HUDEP-2 (cell line): Measurements from ENCODE around the gene IFFO2.

Experiments
- DNase-seq, 76 experiments: peaks; one replicate each; lab custom pipeline; 2025; ENCODE audit not compliant: unreplicated experiment in 76 of 76; lab: John Stamatoyannopoulos, UW

Gene IFFO2

DNA sequence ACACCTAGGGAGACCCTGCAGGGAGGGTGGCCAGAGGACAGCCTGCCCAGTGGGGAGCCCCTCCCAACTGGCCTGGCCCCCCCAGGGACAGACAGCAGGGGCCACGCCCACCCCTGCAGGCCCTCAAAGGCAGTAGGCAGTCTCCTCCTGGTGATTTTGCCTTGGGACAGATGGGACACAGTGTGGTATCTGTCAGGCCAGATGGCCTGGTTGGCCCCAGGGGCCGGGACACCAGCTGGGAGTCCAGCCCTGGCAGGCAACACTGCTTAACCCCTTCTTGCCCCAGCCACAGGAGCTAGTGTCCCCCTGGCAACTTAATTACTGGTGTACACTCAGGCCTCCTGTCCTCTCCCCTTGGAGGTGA lies 17.8 kb downstream of the IFFO2 start:
- peak in 1 of 76 experiments; percentile 11 for DNase-seq

GRCh38 chr1:18938008-18938706 lies 18.3 kb downstream of the IFFO2 start:
- DNase-seq: peak in 1 of 76 experiments; percentile 10

GRCh38 chr1:18937539-18937938 lies 18.9 kb downstream of the IFFO2 start:
- DNase-seq: no peak

DNA sequence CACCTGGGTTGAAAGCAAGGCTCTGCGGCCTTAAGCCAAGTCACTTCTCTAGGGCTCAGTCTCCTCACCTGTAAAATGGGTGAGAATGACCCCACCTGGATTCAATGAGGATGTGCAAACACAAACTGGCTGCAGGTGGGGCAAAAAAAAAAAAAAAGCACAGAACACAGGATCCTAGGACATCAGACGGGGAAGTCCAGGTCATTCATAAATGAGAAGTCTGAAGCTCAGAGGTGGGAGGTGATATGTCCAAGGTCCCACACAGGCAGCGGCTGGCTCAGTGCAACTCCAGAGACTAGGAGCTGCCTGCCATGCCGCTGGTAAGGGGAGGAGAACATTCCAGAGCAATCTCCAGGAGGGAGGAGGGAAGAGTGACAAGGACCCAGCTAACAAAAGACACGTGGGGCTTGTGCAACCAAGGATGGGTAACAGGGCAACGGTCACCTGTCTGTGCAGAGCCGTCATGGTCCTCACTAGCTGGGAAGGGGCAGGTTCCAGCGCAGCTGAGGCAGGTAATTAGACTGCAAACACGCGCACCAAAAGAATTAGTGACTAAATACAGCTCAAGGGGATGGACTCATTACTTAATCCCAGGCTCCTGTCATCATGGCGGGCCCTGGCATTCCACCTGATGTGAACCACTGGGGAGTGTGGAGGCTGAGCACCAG lies 19.5 kb downstream of the IFFO2 start:
- DNase-seq: no peak

- no peak for DNase-seq
These were observed 20.0 kb downstream of the IFFO2 start for GRCh38 chr1:18936471-18936813.

DNA sequence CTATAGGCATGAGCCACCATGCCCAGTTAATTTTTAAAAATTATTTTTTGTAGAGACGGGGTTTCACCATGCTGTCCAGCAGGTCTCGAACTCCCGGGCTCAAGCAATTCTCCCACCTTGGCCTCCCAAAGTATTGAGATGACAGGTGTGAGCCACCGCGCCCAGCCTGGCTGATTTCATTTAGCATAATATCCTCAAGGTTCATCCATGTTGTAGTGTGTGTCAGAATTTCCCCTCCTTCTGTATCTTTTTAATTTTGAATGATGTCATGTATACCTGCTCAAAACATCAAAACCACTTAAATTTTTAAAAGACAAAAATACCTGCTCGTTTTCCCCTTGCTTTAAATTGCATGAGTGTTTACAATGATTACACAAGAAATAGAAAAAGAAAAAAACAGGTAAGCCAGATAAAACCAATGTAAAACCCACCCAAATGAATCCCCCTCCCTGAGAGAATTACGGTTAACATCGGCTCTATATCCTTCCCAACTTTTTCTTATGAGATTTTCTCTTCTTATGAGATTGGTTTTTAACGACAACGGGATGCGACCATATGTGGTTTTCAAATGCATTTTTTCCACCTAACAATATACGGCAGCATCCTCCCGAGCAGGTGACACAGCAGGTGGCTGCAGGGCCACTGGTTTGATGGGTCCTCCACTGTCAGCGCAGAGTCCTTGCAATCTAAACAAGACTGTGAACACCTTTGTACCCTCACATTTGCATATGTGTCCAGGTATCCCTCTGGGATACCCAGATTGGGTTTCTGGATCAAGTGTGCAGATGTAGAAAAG lies 22.1 kb downstream of the IFFO2 start:
- DNase-seq: no peak

DNA sequence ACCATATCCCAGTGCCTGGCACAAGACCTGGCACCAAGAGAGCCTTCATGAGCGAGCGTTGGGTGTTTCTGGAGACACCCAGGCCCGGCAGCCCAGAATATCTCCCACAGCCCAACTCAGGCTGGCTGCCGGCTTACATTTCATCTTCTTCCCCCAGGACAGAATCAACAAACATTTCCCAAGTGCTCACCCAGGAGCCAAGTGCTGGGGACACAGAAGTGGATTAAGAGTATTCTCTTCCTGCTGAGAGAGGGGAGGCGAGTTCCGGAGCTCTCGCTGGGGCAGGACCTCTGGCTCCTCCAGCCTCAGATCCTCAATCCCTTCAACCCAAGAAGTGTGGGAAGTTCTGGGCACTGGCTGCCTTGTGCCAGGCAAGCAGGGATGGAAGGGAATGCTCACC lies 23.6 kb downstream of the IFFO2 start:
- DNase-seq: no peak

DNA sequence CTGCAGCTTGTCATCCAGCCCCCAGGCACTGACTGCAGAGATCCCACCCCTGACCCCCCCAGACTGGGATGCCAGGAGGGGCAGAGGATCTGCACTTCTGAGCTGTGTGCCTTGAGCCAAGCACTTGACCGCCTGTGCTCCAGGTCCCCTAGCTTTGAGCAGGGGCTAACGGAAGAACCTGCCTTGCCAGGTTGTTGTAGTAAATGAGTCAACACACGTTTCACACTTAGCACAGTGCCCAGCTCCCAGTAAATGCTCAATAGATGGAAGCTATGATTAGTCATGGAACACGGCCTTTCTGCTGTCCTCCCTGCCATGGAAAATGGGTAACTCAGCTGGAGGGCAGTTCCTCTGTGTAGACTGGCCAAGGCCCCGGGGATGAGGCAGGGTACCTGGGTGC lies 24.1 kb downstream of the IFFO2 start:
- DNase-seq: no peak

DNA sequence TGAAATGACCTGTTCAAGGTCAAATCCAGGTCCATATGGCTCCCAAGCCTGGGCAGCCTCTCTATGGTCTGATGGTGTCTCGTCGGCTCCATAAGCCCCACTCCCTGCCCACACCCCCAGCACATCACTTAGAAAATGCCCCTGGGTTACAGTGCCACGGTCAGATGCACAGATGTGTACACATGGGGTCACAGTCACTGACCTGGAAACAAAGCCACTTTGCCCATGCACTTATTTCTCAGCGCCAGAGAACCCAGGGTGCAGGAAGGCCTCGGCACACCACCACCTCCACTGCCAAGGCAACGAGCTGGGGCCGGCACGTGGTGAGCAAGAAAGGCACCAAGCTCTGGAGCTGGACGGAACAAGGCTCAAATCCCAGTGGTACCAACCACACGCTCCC lies 24.7 kb downstream of the IFFO2 start:
- DNase-seq: no peak

DNA sequence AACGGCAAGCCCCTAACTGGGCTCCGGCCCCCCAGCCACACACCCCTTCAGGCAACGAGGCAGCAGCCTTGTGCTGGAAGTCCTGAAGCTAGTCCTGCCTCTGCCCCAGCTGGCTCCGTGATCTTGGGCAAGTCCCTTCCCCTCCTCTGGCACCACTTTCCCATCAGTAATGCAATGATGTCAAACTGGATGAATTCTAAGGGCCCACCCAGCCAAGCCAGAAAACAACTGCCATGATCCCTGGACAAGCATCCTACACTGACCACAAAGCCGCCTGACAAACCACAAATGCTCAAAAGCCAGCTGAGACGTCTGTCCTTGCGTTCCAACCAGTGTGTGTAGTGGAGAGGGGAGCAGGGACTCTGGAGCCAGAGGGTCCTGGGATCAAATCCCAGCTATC lies 26.8 kb downstream of the IFFO2 start:
- DNase-seq: no peak

GRCh38 chr1:18928985-18929384 lies 27.5 kb downstream of the IFFO2 start:
- no peak for DNase-seq

- DNase-seq: no peak
These were observed 28.1 kb downstream of the IFFO2 start for GRCh38 chr1:18928406-18928805.

GRCh38 chr1:18927654-18928272 lies 28.7 kb downstream of the IFFO2 start:
- no peak for DNase-seq

GRCh38 chr1:18927082-18927653 lies 29.3 kb downstream of the IFFO2 start:
- no peak for DNase-seq

- DNase-seq: peak in 8 of 76 experiments; percentile 5 to 35 (median 23)
These were observed 30.0 kb downstream of the IFFO2 start for GRCh38 chr1:18926315-18927081.

- DNase-seq: no peak
These were observed 31.2 kb downstream of the IFFO2 start for GRCh38 chr1:18925279-18925678.

- DNase-seq: no peak
These were observed 32.2 kb downstream of the IFFO2 start for GRCh38 chr1:18924221-18924691.

DNA sequence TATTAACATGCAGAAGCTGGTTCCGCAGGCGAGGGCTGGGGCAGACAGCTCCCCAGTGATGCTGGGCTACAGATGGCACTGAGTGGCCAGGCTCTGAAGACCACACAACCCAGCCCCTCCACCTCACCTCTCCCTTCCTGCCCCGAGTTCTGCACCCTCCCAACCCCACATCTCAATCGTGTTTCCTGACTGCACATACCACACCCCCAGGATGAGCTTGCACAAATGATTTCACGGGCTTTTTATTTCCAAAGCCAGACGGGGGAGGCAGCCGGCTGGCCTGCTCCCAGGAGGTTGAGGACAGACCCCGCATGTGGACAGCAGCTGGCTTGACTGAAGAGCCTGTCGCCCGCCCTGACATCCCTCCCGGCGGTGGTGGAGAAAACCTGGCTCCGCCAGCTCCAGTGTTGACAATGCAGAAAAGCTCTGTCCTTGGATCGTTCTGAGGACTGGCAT lies 32.7 kb downstream of the IFFO2 start:
- no peak for DNase-seq

DNA sequence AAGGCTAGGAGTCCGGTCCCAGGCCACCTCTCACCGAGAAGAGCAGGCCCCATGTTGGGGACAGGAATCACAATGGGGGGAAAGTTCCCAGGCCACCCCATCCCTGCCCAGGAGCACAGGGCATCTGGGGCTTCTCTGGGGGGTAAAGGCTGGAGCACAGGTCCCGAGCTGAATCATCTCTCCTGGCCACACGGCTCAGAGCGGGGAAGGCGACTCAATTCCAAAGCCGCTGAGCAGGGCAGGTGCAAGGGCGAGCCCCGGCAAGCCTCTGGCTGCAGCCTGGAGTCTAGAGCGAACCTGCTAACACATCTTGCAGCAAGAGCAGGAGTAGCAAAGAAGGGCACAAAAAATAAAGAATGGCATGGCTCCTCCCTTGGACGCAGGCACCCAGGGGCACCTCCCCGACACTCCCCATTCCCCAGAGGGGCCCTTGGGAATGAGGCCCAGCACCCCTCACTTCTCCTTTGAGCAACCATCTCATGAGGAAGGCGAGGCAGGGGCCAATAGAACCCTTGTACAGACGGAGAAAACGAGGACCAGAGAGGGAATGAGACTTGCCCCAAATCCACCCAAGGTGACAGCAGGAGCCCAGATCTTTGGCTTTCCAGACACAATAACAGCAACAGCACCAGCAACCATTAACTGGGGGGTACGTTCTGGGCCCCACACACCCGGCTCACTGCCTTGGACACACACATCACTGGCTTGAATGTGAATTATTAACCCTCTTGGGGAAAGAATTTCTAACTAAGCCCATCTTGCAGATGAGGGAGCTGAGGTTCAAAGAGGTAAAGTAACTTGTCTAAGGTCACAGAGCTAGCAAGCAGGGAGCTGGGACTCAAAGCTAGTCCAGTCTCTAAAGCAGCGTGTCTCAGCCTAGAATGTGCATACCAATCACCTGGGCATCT lies 33.4 kb downstream of the IFFO2 start:
- no peak for DNase-seq
